Bronchial epithelial cell (primary cell): ENCODE data around the gene ZXDC. TPM values are rescaled to one million over a fixed set of nuclear protein-coding genes. Genes with fewer than 3 reads are reported as not detected.

Source experiments
- DNase-seq: peaks from one replicate; pipeline ENCODE4 v3.0.0-alpha.2; 2010; ENCODE audit warnings: low read depth
- FAIRE-seq: peaks from 2 replicates; lab custom pipeline; 2011; peaks lifted over from hg19 to GRCh38; lab: Jason Lieb, UNC
- H3K27me3 ChIP-seq: 2 replicates; pipeline ENCODE4 v1.5.1; 2011; ENCODE audit warnings: low read length; ENCODE audit not compliant: control insufficient read depth, insufficient read depth
- H3K36me3 ChIP-seq: 2 replicates; pipeline ENCODE4 v1.5.1; 2011; ENCODE audit warnings: low read length; ENCODE audit not compliant: control insufficient read depth, insufficient read depth
- H3K4me3 ChIP-seq: 2 replicates; pipeline ENCODE4 v1.5.1; 2011; ENCODE audit warnings: mild to moderate bottlenecking, low read depth, low read length, control low read depth
- CTCF ChIP-seq: IDR thresholded peaks from 2 replicates; pipeline ENCODE4 v1.5.1; 2011; ENCODE audit warnings: mild to moderate bottlenecking, moderate library complexity, low read length, control low read depth, inconsistent platforms; ENCODE audit not compliant: insufficient read depth, severe bottlenecking
- total RNA-seq: library from RNA; depleted of rRNA; stranded (reverse); fragments of >200 nt; gene quantifications from 2 replicates; pipeline ENCODE4 v1.2.1, GENCODE V29; 2014

ZXDC gene
- total RNA-seq, 1 donor from 2014 or later: 21.9 TPM

GRCh38 chr3:126512916-126513650 lies 37.4 kb upstream of the ZXDC start:
- DNase-seq (no peak), FAIRE-seq (no peak)
- TF ChIP-seq CTCF: no peak
- no peaks in the 10 kb centered on the region for H3K36me3 ChIP-seq
- no peaks in the 10 kb centered on the region for H3K27me3 ChIP-seq
- no peak overlapping the region for H3K4me3 ChIP-seq

GRCh38 chr3:126512026-126512425 lies 36.3 kb upstream of the ZXDC start:
- Histone ChIP-seq H3K36me3 (no peaks in the 10 kb centered on the region), H3K4me3 (no peak overlapping the region), H3K27me3 (no peaks in the 10 kb centered on the region)
- FAIRE-seq: no peak
- TF ChIP-seq CTCF: no peak
- no peak for DNase-seq

- DNase-seq (no peak), FAIRE-seq (no peak)
- Histone ChIP-seq H3K4me3 (no peak overlapping the region), H3K36me3 (no peaks in the 10 kb centered on the region), H3K27me3 (no peaks in the 10 kb centered on the region)
- TF ChIP-seq CTCF: no peak
Observed at GRCh38 chr3:126511291-126511690, 35.6 kb upstream of the ZXDC start.

- H3K4me3 ChIP-seq: no peak overlapping the region
- no peaks in the 10 kb centered on the region for H3K27me3 ChIP-seq
- DNase-seq (no peak), FAIRE-seq (no peak)
- H3K36me3 ChIP-seq: no peaks in the 10 kb centered on the region
- no peak for TF ChIP-seq CTCF
Observed at GRCh38 chr3:126510308-126510910, 34.7 kb upstream of the ZXDC start.

- TF ChIP-seq CTCF: no peak
- DNase-seq (peak; percentile 10), FAIRE-seq (no peak)
- H3K27me3 ChIP-seq: no peaks in the 10 kb centered on the region
- H3K36me3 ChIP-seq: no peaks in the 10 kb centered on the region
- H3K4me3 ChIP-seq: no peak overlapping the region
Observed at GRCh38 chr3:126509597-126510307, 34.1 kb upstream of the ZXDC start.
